ENCODE results near the gene ADGRL3.

The ADGRL3 gene

DNA sequence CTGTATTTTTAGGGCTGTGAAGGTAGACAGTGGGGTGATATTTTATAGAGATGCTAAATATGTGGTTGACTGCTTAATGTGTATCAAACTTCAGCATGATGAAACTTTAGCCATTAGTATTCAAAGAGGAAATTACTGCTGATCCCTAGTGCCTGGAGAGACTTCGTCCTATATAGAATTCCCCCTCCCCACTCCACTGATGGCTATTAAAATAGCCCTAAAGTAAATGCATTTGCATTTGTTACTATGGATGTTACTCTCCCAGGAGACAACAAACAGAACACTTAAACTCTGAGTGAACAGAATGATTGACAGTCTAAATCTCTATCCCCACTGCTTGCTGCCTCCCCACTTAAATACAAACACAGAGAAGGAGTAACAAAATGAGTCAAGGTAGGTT is 39.1 kb downstream of the ADGRL3 start:
- Histone ChIP-seq H3K27ac (no peak overlapping the region), H2AFZ (ENCODE audit: low read depth) (no peak overlapping the region), H3K27me3 (ENCODE audit: insufficient read depth, low read depth) (no peaks in the 10 kb centered on the region), H3K4me3 (IDR thresholded peaks at IDR 0.05; ENCODE audit: insufficient read depth, low read depth, low read length) (no peak overlapping the region), H3K79me2 (ENCODE audit: insufficient read depth, low read depth) (no peaks in the 10 kb centered on the region), H3K36me3 (ENCODE audit: insufficient read depth) (no peaks in the 10 kb centered on the region), H3K4me1 (ENCODE audit: low read depth, poor library complexity, severe bottlenecking) (no peaks in the 10 kb centered on the region), H4K20me1 (ENCODE audit: insufficient read depth) (no peaks in the 10 kb centered on the region), H3K9ac (no peak overlapping the region), H3K4me2 (no peak overlapping the region)
- TF ChIP-seq, protein P1, sequence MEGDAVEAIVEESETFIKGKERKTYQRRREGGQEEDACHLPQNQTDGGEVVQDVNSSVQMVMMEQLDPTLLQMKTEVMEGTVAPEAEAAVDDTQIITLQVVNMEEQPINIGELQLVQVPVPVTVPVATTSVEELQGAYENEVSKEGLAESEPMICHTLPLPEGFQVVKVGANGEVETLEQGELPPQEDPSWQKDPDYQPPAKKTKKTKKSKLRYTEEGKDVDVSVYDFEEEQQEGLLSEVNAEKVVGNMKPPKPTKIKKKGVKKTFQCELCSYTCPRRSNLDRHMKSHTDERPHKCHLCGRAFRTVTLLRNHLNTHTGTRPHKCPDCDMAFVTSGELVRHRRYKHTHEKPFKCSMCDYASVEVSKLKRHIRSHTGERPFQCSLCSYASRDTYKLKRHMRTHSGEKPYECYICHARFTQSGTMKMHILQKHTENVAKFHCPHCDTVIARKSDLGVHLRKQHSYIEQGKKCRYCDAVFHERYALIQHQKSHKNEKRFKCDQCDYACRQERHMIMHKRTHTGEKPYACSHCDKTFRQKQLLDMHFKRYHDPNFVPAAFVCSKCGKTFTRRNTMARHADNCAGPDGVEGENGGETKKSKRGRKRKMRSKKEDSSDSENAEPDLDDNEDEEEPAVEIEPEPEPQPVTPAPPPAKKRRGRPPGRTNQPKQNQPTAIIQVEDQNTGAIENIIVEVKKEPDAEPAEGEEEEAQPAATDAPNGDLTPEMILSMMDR (conservative IDR thresholded peaks at IDR 0.05; ENCODE audit: low read depth, low read length), result no peak

DNA sequence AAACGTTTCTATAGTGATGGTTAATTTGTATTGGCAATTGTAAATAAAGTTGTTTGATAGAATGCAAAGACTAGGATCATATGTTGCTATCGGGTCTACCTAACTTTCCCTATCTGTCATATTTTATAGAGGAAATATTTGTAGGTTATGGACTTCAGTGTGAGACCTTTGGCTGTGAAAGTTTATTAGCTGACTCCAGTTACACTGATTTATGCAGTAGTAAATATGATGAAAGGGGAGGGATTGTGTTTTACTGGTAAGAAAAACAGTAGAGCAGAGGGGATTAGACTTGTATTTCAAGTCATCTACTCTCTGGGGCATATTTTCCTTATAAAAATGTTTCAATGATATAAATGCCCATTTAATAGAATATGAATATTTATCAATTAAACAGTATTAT is 43.8 kb downstream of the ADGRL3 start:
- Histone ChIP-seq H3K4me2 (no peak overlapping the region), H3K4me3 (IDR thresholded peaks at IDR 0.05; ENCODE audit: insufficient read depth, low read depth, low read length) (no peak overlapping the region), H3K27ac (no peak overlapping the region), H3K9ac (no peak overlapping the region), H3K4me1 (ENCODE audit: low read depth, poor library complexity, severe bottlenecking) (no peaks in the 10 kb centered on the region), H3K27me3 (ENCODE audit: insufficient read depth, low read depth) (no peaks in the 10 kb centered on the region), H4K20me1 (ENCODE audit: insufficient read depth) (no peaks in the 10 kb centered on the region), H3K79me2 (ENCODE audit: insufficient read depth, low read depth) (no peaks in the 10 kb centered on the region), H2AFZ (ENCODE audit: low read depth) (no peak overlapping the region), H3K36me3 (ENCODE audit: insufficient read depth) (no peaks in the 10 kb centered on the region)
- TF ChIP-seq, protein P1 (conservative IDR thresholded peaks at IDR 0.05; ENCODE audit: low read depth, low read length), result no peak

DNA sequence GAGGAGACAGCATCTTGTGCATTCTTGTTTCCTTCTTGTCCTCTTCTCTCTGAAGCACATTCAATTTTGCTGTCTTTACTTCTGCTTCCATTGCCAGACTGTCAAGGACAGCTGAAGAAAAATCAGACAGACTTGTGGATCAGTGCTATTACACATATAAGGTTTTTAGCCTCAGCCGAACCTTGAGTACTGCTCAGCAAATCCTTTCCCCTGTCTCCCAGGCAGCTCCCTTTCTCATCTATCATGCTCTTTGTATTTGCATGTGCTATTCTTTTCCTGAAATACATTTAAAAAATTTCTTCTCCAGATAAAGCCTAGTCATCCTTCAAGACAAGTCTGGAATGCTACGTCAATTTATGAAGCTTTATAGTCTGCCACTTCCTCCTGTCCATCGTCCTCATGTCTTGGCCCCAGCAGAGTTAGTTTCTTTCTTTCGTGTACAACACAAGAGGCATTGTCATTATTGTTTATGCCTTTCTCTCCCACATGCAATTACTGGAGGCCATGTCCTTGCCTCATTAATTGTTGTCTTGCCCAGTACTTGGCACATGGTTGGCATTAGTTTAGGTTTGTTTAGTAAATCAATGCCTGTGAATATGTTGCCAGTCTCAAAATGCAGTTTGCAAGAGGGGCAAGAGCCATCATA is 45.1 kb downstream of the ADGRL3 start:
- no peak overlapping the region for H3K4me3 ChIP-seq (IDR thresholded peaks at IDR 0.05; ENCODE audit: insufficient read depth, low read depth, low read length)
- no peaks in the 10 kb centered on the region for H3K79me2 ChIP-seq (ENCODE audit: insufficient read depth, low read depth)
- no peaks in the 10 kb centered on the region for H3K27me3 ChIP-seq (ENCODE audit: insufficient read depth, low read depth)
- H3K27ac ChIP-seq, result no peak overlapping the region
- TF ChIP-seq, protein P1 (conservative IDR thresholded peaks at IDR 0.05; ENCODE audit: low read depth, low read length), result no peak
- H3K4me1 ChIP-seq (ENCODE audit: low read depth, poor library complexity, severe bottlenecking), result no peaks in the 10 kb centered on the region
- H3K36me3 ChIP-seq (ENCODE audit: insufficient read depth), result no peaks in the 10 kb centered on the region
- H2AFZ ChIP-seq (ENCODE audit: low read depth), result no peak overlapping the region
- H4K20me1 ChIP-seq (ENCODE audit: insufficient read depth), result no peaks in the 10 kb centered on the region
- no peak overlapping the region for H3K4me2 ChIP-seq
- no peak overlapping the region for H3K9ac ChIP-seq

DNA sequence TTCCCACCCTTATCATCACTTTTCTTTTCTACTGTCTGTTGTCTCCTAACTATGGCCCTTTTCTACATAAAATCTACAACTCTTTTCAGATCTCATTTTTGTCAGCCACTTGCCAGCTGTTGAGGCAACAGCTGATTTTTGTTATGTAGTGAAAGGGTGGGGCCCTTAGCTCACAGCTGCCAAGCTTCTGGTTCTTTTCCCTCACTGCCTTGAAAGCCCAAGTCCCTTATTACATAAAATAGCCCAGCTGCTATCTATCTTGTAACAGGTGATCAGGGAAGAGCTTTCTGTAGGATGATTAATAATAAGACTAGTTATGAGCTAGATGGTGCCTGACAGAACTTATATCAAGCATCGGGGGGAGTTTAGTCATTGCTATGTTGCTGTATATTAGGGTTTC is 45.9 kb downstream of the ADGRL3 start:
- no peak overlapping the region for H3K9ac ChIP-seq
- H3K4me2 ChIP-seq, result no peak overlapping the region
- no peak overlapping the region for H2AFZ ChIP-seq (ENCODE audit: low read depth)
- no peaks in the 10 kb centered on the region for H3K27me3 ChIP-seq (ENCODE audit: insufficient read depth, low read depth)
- TF ChIP-seq, protein P1 (conservative IDR thresholded peaks at IDR 0.05; ENCODE audit: low read depth, low read length), result no peak
- H3K79me2 ChIP-seq (ENCODE audit: insufficient read depth, low read depth), result no peaks in the 10 kb centered on the region
- no peak overlapping the region for H3K4me3 ChIP-seq (IDR thresholded peaks at IDR 0.05; ENCODE audit: insufficient read depth, low read depth, low read length)
- H4K20me1 ChIP-seq (ENCODE audit: insufficient read depth), result no peaks in the 10 kb centered on the region
- H3K36me3 ChIP-seq (ENCODE audit: insufficient read depth), result no peaks in the 10 kb centered on the region
- H3K27ac ChIP-seq, result no peak overlapping the region
- no peaks in the 10 kb centered on the region for H3K4me1 ChIP-seq (ENCODE audit: low read depth, poor library complexity, severe bottlenecking)
